Tibial nerve (tissue), 3 donors: ENCODE data around the gene ILKAP.

Experiments used
- CTCF ChIP-seq, 5 experiments: fragments of 200-600 bp in 3 of 5; fragments of 450-650 bp in 2 of 5; sonication (generic) in 3 of 5; IDR thresholded peaks; one replicate each; pipeline ENCODE4 v1.5.1; 2016 to 2019; ENCODE audit warnings: antibody characterized with exemption in 5 of 5, mild to moderate bottlenecking in 3 of 5, moderate library complexity in 2 of 5
- POLR2A ChIP-seq, 2 donors: fragments of 450-650 bp; IDR thresholded peaks; one replicate each; pipeline ENCODE4 v1.6.1; 2017; ENCODE audit warnings: antibody characterized with exemption in 2 of 2, mild to moderate bottlenecking in 2 of 2, moderate library complexity in 2 of 2

DNA sequence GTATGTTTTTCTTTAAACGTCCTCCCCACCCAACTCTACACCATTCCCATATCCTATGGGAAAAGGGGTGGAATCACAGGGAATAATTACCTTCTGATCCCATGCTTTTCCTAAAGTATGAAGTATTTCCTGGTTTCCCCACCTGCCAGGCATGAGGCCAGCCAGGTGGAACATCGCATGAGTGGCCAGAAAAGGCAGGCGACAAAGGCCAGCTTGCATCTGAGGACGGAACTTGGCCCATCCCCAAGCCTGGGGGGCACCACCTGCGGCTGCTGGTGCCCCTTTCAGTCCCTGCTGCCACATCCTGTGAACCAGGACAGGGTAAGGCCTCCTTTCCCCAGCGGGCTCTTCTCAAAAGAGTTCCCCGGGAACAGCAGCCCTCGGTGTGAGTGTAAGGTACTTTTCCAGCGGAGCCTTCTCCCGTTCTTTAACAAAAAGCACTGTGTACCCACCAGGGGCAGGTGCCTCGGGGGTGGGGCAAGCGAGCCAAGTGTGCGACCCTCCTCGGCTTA lies 45.9 kb downstream of the ILKAP start:
- TF ChIP-seq CTCF (IDR thresholded peaks at IDR 0.05) (no peak), POLR2A (IDR thresholded peaks at IDR 0.05) (no peak)
